ENCODE results near the gene RGS4.
"Not testable (repeated sequence)": the region's sequence is repeated elsewhere in the genome, so short reads cannot be mapped to it uniquely, and the experiment has no call there.

RGS4 gene

GRCh38 chr1:163069655-163070277, 605 bp downstream of the RGS4 start:
- DNase-seq = no peak

DNA sequence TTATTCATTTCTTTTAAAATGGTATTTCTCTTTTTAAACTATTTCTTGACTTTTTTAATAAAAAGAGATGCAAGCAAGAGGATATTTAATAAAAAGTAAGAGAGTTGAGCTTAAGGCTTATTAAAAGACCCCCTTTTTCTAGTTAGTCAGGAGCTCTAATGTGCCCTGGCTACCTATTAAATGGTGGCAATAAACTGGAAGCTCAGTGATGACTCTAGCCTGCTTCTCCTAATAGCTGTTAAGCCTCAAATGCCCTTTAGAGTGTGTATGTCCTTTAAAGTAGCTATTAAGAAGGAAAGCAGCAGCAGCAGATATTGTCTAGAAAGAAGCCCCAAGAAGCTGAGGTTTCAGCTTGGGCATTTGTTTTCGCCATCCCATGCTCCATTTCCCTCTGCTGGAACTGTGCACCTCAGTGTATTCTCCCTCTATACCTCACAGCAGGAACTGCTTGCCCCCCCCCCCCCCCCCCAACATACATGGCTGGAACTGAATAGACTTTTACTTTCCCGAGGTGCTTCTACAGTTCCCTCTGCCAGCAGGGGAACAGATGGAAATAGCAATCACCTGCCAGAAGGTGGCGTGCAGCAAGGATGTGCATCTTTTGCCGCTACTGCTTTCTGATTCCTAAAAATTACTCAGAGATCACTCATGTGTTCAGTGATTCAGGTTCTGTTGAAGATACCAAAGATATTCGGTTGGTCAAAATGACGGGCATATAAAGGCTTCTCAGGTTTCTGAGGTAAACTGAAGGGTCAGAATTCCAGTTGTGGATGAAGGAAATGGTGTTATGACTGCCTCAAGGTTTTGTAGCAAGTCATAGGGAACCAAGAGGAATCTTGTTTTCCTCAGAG, 2.5 kb downstream of the RGS4 start:
- peak; percentile 37 to 51 for DNase-seq

GRCh38 chr1:163072658-163073057, 3.5 kb downstream of the RGS4 start:
- DNase-seq = no peak

DNA sequence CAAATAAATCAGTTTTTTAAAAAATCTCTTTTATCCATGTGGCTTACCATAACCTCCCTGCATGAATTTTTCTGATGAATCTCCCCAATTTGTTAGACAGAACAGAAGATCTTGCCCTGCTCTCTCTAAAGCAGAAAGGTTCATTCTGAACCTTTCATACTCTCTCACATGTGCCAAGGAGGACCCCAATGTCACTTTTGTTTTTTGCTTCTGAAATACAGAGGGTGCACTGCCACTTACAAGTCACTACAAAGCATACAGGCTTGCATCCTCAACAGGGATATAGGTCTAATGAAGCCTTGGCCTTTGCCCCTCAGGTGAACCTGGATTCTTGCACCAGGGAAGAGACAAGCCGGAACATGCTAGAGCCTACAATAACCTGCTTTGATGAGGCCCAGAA, 4.8 kb downstream of the RGS4 start:
- no peak for DNase-seq

DNA sequence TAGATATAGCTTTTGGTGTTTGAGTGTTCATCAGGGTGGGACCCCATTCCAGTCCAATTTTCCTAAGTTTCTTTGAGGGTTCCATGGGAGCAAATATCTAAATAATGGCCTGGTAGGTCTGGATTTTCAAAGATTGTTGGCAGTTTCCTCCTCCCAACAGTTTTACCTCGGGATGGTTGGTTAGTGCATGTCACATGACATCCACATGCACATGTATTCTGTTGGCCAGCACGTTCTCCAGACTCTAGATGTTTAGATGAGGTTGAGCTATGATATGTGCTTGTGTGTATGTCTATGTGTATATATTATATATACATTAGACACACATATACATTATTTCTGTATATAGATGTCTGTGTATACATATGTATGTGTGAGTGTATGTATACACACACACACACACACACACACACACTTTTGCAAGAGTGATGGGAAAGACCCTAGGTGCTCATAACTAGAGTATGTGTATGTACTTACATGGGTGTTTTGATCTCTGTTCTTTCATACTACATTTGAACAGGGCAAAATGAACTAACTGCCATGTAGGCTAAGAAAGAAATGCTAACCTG, 5.6 kb downstream of the RGS4 start:
- no peak for DNase-seq

DNA sequence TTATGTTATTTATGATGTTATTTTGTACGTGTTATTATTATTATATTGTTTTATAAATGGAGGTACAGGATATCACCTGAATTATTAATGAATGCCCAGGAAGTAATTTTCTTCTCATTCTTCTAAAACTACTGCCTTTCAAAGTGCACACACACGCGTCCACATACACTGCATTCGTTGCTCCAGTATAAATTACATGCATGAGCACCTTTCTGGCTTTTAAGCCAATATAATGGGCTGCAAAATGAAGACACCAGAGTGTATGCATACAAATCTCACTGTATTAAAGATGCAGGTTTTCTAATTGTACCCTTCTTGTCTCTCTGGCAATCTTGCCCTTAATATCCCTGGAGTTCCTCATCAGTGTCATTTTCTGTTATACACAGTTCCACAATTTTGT, 6.9 kb downstream of the RGS4 start:
- DNase-seq = no peak

DNA sequence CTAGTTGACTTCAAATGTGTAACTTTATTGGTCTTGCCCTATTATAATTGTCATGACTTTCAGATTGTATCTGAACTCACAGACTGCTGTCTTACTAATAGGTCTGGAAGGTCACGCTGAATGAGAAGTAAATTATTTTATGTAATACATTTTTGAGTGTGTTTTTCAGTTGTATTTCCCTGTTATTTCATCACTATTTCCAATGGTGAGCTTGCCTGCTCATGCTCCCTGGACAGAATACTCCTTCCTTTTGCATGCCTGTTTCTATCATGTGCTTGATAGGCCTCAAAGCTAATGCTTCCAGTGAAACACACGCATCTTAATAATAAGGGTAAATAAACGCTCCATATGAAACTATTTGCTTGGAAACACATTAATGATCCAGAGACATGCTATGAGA, 7.3 kb downstream of the RGS4 start:
- no peak for DNase-seq

GRCh38 chr1:163076981-163077761, 8.0 kb downstream of the RGS4 start:
- DNase-seq = no peak

GRCh38 chr1:163082971-163083370, 13.8 kb downstream of the RGS4 start:
- DNase-seq = no peak

GRCh38 chr1:163083690-163084089, 14.5 kb downstream of the RGS4 start:
- DNase-seq = no peak

- DNase-seq = no peak
These were observed 15.2 kb downstream of the RGS4 start for GRCh38 chr1:163084330-163084729.

DNA sequence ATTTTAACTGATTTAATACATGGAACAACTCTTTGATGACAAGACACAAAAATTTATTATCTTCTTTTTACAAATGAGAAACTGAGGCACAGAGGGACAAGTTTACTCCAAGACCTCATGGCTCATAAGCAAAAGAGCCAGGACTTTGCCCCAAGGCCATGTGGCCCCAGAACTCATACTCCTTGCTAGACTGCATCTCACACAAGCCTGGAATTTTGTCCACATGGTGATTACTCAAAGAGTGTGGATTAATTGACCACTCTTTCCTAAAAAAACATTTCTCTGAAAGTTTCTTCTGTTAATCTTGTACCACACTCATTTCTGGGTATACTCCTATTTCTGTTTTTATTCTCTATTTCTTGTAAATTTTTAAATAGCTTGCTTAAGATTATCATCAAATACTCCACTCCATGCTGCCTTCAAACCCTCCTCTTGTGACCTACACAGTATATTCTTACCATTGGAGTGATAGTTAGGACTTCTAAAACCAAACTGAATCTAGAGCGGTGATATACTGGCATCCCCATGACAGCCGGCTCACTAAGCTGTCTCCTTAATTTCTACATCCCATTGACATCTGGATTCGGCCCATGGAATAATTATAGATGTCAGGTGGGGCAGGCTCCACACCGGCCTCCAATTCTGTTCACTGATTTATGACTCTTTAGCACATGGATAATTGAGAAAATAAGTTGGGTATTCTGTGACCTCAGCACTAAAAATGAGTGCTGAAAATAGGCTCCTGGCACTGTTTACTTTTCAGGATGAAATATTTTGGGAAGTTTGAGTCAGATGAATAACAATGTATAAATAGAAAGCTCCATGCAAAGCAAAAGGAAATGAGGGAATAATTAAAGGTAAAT, 16.1 kb downstream of the RGS4 start:
- DNase-seq = no peak

DNA sequence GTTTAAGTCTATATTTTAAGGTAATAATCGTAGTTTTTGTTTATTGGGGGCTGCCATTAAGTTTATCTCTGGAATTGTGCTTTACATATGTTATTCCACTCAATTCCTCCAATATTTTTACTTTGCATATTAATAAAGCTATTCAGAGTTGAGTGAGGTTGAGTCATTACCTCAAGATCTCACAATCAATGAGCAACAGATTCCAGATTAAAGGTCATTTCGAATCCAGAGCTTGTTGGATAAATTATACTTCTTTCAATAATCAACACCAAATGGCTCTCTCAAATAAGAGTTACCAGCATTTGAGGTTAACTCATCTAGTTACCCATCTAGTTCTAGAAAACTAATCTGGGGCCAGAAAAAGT, 16.7 kb downstream of the RGS4 start:
- DNase-seq = no peak

- DNase-seq = not testable (repeated sequence)
These were observed 20.0 kb downstream of the RGS4 start for GRCh38 chr1:163089117-163089516.

DNA sequence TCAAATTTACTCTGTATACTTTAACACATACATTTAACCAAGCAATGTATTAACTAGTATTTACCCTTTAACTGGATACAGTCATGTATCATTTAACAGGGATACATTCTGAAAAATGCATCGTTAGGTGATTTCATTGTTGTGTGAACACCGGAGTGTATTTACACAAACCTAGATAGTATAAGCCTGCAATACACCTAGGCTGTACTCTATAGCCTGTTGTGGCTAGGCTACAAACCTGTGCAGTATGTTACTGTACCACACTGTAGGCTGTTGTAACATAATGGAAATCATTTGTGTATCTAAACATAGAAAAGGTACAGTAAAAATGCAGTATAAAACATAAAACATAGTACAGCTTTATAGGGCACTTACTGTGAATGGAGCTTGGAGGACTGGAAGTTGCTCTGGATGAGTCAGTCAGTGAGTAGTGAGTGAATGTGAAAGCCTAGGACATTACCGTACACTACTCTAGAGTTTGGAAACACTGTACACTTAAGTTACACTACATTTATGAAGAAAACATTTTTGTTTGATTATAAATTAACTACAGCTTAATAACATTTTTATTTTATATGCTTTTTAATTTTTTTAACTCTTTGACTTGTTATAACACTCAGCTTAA, 21.3 kb downstream of the RGS4 start:
- no peak for DNase-seq

- no peak for DNase-seq
These were observed 24.0 kb downstream of the RGS4 start for GRCh38 chr1:163093169-163093568.

DNA sequence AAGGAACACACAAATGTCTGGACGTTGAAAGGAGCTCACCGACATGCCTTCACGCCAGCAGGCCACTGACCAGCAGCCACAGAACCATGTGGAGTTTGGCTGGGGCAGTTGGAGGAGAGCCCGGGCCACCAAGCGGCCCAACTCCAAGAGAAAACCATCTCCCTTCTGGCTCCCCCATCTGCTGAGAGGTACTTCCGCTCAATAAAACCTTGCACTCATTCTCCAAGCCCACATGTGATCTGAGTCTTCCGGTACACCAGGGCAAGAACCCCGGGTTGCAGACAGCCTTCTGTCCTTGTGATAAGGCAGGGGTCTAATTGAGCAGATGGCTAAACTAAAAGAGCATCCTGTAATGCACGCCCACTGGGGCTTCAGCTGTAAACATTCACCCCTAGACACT, 24.4 kb downstream of the RGS4 start:
- DNase-seq = no peak

GRCh38 chr1:163094182-163094581, 25.0 kb downstream of the RGS4 start:
- no peak for DNase-seq

GRCh38 chr1:163094589-163094988, 25.4 kb downstream of the RGS4 start:
- no peak for DNase-seq

DNA sequence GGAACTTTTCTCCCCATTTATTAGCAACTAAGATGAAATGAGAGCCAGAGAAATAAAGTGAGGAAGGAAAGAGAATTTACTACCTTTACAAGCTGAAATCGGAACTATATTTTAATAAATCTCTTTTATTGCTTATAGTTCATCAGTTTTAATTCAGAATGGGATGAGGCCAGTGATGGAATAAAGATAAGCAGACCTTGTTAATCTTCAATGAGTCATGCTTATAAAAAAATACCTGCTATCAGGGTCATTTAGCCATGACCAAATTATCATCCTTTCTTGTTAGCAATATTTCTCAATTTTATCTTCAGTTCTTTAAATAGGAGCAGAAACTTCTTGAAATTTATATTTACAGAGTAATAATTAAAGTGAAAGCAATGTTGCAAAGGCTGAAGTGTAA, 26.1 kb downstream of the RGS4 start:
- no peak for DNase-seq

GRCh38 chr1:163102590-163102989, 33.4 kb downstream of the RGS4 start:
- no peak for DNase-seq
